GM04504 (cell line): ENCODE results near the gene MEPE.
"Not testable (repeated sequence)": the region's sequence is repeated elsewhere in the genome, so short reads cannot be mapped to it uniquely, and the experiment has no call there.

Experiments used
- DNase-seq: peaks from one replicate; pipeline ENCODE4 v3.0.0-alpha.2; 2012; ENCODE audit warnings: low read depth

The MEPE gene

GRCh38 chr4:87882861-87883260 lies 50.1 kb downstream of the MEPE start:
- DNase-seq: no peak

GRCh38 chr4:87884976-87885549 lies 52.3 kb downstream of the MEPE start:
- DNase-seq: no peak

GRCh38 chr4:87886083-87886482 lies 53.3 kb downstream of the MEPE start:
- DNase-seq: no peak

- not testable (repeated sequence) for DNase-seq
Observed at GRCh38 chr4:87890753-87891152, 58.0 kb downstream of the MEPE start.

DNA sequence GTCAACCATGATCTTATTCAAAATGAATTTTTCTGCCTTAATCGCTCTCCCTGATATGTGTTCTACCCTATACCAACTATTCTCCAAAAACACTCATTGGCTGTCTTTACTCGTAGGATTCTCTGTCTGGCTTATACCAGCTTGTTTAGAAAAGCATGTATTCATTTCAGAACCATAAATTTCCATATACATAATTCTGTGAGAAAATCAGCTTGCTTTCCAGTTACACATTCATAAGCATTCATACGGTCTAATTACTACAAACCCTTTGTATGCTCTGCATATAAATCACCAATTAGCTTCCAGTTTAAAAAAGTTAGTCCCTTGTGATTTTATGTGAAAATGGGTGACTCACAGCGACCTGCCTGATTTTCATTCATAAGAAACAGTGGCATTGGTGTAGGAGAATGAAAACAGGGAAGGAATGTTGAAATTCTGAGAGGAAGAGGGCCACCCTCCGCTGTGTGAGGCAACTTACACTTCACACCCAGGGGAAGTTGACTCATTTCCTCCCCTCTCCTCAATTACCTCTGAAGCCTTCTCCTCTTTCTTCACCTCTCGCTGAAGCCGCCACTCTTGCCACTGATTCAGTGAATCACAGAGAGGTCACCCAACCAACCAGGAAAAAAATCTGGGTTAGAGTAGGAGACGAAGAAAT lies 63.3 kb downstream of the MEPE start:
- DNase-seq: peak; percentile 32
